ENCODE data around the gene LUC7L. TPM values are rescaled to one million over a fixed set of nuclear protein-coding genes. Genes with fewer than 3 reads are reported as not detected.

Gene LUC7L
- total RNA-seq, 4 donors from 2014 or later = 85.1 to 316 (median 153) TPM

DNA sequence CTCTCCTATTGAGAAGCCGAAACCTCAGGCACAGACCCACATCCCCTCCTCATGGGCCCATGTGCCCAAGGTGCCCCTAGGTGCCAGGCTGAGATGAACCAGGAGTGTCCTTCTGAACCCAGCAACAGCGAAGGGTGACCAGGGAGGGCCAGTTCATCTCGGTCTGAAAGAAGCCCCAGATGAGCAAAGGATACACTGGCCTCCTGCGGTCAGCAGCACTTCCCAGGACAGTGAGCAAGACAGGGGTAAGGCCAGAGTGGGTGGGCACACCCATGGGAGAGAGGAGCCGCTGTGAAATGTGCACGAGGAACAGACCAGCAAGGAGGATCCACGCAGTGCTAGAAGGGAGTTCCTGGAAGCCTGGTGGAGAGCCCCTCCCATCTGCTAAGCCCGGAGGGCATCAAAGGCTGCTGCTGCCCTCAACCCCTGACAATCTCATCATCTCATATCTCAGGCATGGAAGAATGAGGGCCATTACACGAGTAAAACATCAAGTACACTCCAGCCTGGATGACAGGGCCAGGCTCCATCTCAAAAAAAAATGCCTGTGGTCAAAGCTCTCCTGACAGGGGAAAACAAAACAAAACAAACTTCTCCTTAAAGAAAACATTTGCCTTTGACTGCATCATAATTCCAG, 80.1 kb downstream of the LUC7L start:
- Histone ChIP-seq H3K4me1 (peaks cover 0 to under 1% (median under 1%) of the 10 kb centered on the region in 4 donors), H3K27me3 (peaks cover 42% of the 10 kb centered on the region), H3K4me3 (no peak overlapping the region), H3K9me3 (no peaks in the 10 kb centered on the region), H3K36me3 (no peaks in the 10 kb centered on the region), H3K27ac (no peak overlapping the region)
- intact Hi-C loops (cut with DNase I; ENCODE audit: low total_unique reads) (no loop called here), in situ Hi-C loops (cut with MboI; ENCODE audit: low pct_ligation_motif_present in 1 of 4, low pct_unique_long_range_greater_than_20kb in 1 of 4, low sequenced_read_pairs in 3 of 4) (no loop called here)
- no peak for TF ChIP-seq POLR2AphosphoS5 (IDR thresholded peaks at IDR 0.05)
- TF ChIP-seq EP300 (IDR thresholded peaks at IDR 0.05; ENCODE audit: low read depth) = no peak
- TF ChIP-seq, protein P1, sequence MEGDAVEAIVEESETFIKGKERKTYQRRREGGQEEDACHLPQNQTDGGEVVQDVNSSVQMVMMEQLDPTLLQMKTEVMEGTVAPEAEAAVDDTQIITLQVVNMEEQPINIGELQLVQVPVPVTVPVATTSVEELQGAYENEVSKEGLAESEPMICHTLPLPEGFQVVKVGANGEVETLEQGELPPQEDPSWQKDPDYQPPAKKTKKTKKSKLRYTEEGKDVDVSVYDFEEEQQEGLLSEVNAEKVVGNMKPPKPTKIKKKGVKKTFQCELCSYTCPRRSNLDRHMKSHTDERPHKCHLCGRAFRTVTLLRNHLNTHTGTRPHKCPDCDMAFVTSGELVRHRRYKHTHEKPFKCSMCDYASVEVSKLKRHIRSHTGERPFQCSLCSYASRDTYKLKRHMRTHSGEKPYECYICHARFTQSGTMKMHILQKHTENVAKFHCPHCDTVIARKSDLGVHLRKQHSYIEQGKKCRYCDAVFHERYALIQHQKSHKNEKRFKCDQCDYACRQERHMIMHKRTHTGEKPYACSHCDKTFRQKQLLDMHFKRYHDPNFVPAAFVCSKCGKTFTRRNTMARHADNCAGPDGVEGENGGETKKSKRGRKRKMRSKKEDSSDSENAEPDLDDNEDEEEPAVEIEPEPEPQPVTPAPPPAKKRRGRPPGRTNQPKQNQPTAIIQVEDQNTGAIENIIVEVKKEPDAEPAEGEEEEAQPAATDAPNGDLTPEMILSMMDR (IDR thresholded peaks at IDR 0.05) = no peak
- WGBS, 2 donors (ENCODE audit: low coverage in 1 of 2) = 48% methylated on average over 9 of the region's 9 CpGs; no CpG with 5 or more reads in 1 of the 2 donors
- no peak for DNase-seq

DNA sequence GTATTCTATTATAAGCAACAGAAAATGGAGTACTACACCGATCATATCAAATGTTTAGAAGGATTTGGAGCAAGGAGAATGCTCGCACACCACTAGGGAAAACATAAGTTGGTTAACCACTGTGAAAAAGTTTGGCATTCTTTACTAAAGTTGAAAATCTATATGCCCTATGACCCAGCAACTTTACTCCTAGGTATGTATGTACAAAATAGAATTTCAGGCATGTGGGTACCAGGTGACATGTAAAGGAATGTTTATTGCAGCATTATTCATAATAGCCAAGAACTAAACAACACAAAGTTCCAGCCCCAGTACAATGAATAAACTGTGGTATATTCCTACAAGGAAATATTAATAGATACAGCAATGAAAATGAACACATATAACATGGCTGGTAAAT, 82.6 kb downstream of the LUC7L start:
- H3K36me3 ChIP-seq = no peaks in the 10 kb centered on the region
- in situ Hi-C loops (cut with MboI; ENCODE audit: low pct_ligation_motif_present in 1 of 4, low pct_unique_long_range_greater_than_20kb in 1 of 4, low sequenced_read_pairs in 3 of 4) (no loop called here), intact Hi-C loops (cut with DNase I; ENCODE audit: low total_unique reads) (no loop called here)
- H3K9me3 ChIP-seq = no peaks in the 10 kb centered on the region
- peaks cover 34% of the 10 kb centered on the region for H3K27me3 ChIP-seq
- no peak overlapping the region for H3K27ac ChIP-seq
- WGBS, 2 donors (ENCODE audit: low coverage in 1 of 2) = 80 to 84% methylated on average over 1 to 2 of the region's 2 CpGs
- no peak for TF ChIP-seq POLR2A (IDR thresholded peaks at IDR 0.05)
- no peak for TF ChIP-seq POLR2AphosphoS5 (IDR thresholded peaks at IDR 0.05)
- no peak for TF ChIP-seq EP300 (IDR thresholded peaks at IDR 0.05; ENCODE audit: low read depth)
- TF ChIP-seq, protein P1 (IDR thresholded peaks at IDR 0.05) = no peak
- no peaks in the 10 kb centered on the region for H3K4me1 ChIP-seq
- no peak overlapping the region for H3K4me3 ChIP-seq
- no peak for DNase-seq

DNA sequence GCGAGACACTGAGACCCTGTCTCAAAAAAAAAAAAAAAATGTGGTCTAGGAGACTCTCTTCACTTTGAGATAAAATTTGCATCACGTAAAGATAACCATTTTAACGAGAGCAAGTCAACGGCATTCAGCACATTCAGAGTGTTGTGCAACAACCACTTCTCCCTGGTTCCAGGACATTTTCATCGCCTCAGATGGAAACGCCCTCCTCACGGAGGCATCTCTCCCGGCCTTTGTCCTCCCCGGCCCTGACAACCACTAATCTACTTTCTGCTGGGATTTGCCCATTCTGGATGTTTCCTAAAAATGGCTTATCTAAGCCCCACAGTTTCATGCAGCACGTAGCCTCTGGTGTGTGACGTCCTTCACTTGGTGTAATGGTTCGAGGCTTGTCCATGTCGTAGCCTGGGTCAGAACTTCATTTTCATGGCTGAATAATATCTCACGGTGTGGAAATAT, 84.4 kb downstream of the LUC7L start:
- in situ Hi-C loops (cut with MboI; ENCODE audit: low pct_ligation_motif_present in 1 of 4, low pct_unique_long_range_greater_than_20kb in 1 of 4, low sequenced_read_pairs in 3 of 4) = no loop called here
- intact Hi-C loops (cut with DNase I; ENCODE audit: low total_unique reads) = loop anchor here (1.0 kb wide), 1 partner anchor 30 kb away; no protein-coding TSS in a partner anchor
- WGBS, 2 donors (ENCODE audit: low coverage in 1 of 2) = 74 to 75% methylated on average over 14 of the region's 14 CpGs

DNA sequence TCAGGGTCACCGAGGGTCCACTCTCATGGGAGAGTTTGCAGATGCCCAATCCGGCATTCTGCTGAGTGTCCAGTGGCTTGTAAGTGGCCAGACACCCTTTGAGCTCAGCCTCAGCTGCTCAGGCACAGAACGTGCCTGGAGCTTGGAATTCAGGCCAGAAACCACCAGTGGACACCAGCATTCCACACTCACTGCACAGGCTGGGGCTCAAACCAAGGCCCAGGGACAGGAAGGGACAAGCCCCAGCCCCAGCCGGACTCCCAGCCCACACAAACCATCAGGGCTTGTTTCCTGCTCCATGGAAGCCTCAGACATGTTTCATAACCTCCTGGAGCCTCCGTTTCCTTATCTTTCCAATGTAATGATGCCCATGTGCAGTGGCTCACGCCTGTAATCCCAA, 85.8 kb downstream of the LUC7L start:
- H3K27me3 ChIP-seq = peaks cover 13% of the 10 kb centered on the region
- no peak overlapping the region for H3K27ac ChIP-seq
- TF ChIP-seq POLR2AphosphoS5 (IDR thresholded peaks at IDR 0.05) = no peak
- TF ChIP-seq EP300 (IDR thresholded peaks at IDR 0.05; ENCODE audit: low read depth) = no peak
- no peak for TF ChIP-seq POLR2A (IDR thresholded peaks at IDR 0.05)
- TF ChIP-seq, protein P1 (IDR thresholded peaks at IDR 0.05) = no peak
- peaks cover 0 to 6% (median 2%) of the 10 kb centered on the region in 4 donors for H3K4me1 ChIP-seq
- intact Hi-C loops (cut with DNase I; ENCODE audit: low total_unique reads) = no loop called here
- in situ Hi-C loops (cut with MboI; ENCODE audit: low pct_ligation_motif_present in 1 of 4, low pct_unique_long_range_greater_than_20kb in 1 of 4, low sequenced_read_pairs in 3 of 4) = no loop called here
- DNase-seq = no peak
- WGBS, 2 donors (ENCODE audit: low coverage in 1 of 2) = 58 to 80% methylated on average over 1 to 6 of the region's 6 CpGs
- H3K36me3 ChIP-seq = no peaks in the 10 kb centered on the region
- H3K4me3 ChIP-seq = no peak overlapping the region
- no peaks in the 10 kb centered on the region for H3K9me3 ChIP-seq

More for the DNA sequence above, 84.4 kb downstream of the LUC7L start:
- Histone ChIP-seq H3K4me1 (no peaks in the 10 kb centered on the region), H3K27ac (no peak overlapping the region), H3K27me3 (peaks cover 24% of the 10 kb centered on the region), H3K4me3 (no peak overlapping the region), H3K9me3 (no peaks in the 10 kb centered on the region), H3K36me3 (no peaks in the 10 kb centered on the region)
- no peak for DNase-seq
- TF ChIP-seq POLR2AphosphoS5 (IDR thresholded peaks at IDR 0.05) (no peak), EP300 (IDR thresholded peaks at IDR 0.05; ENCODE audit: low read depth) (no peak), POLR2A (IDR thresholded peaks at IDR 0.05) (no peak)
- TF ChIP-seq, protein P1 (IDR thresholded peaks at IDR 0.05) = no peak
